Measurements from ENCODE around the gene ETFB.

- TF ChIP-seq CTCF (IDR thresholded peaks at IDR 0.05), result no peak
- TF ChIP-seq POLR2A (IDR thresholded peaks at IDR 0.05), result no peak
Observed at GRCh38 chr19:51368366-51369282, 2.4 kb upstream of the ETFB start, which contains the start of gene CLDND2.

Data from body of pancreas (tissue), 4 donors.